Liver (tissue), 3 donors: ENCODE measurements around the gene LCA5L.

Experiments
- FOXA1 ChIP-seq: IDR thresholded peaks from 2 replicates; pipeline ENCODE4 v1.6.1; 2016; ENCODE audit warnings: antibody characterized with exemption
- GABPA ChIP-seq, 2 donors: IDR thresholded peaks in 1 of 2; conservative IDR thresholded peaks in 1 of 2; 2 replicates each; pipeline ENCODE4 v1.6.1; 2016; ENCODE audit warnings: antibody characterized with exemption in 2 of 2, mild to moderate bottlenecking in 1 of 2, moderate library complexity in 1 of 2
- JUND ChIP-seq, 2 donors: IDR thresholded peaks; 2 replicates each; pipeline ENCODE4 v1.6.1; 2016; ENCODE audit warnings: antibody characterized with exemption in 2 of 2
- RAD21 ChIP-seq, 2 donors: IDR thresholded peaks; 2 replicates each; pipeline ENCODE4 v1.6.1; 2016; ENCODE audit warnings: antibody characterized with exemption in 2 of 2, mild to moderate bottlenecking in 2 of 2
- SP1 ChIP-seq: IDR thresholded peaks from 2 replicates; pipeline ENCODE4 v1.6.1; 2018; ENCODE audit warnings: antibody characterized with exemption, mild to moderate bottlenecking
- TAF1 ChIP-seq: conservative IDR thresholded peaks from 2 replicates; pipeline ENCODE4 v1.6.1; 2016; ENCODE audit warnings: antibody characterized with exemption, mild to moderate bottlenecking
- YY1 ChIP-seq: IDR thresholded peaks from 2 replicates; pipeline ENCODE4 v1.6.1; 2016; ENCODE audit warnings: antibody characterized with exemption, mild to moderate bottlenecking
- TF ChIP-seq, protein P1 (sequence below): fragments of 150-350 bp; IDR thresholded peaks from 2 replicates; pipeline ENCODE4 v1.5.1; 2017; ENCODE audit warnings: improper control_type of control experiment, low read depth, low read length; ENCODE audit not compliant: missing input control
- TF ChIP-seq, protein P2 (sequence below): IDR thresholded peaks from 2 replicates; pipeline ENCODE4 v1.6.1; 2016; ENCODE audit warnings: antibody characterized with exemption
- TF ChIP-seq, protein P3 (sequence below): IDR thresholded peaks from 2 replicates; pipeline ENCODE4 v1.6.1; 2016; ENCODE audit warnings: antibody characterized with exemption, mild to moderate bottlenecking
- TF ChIP-seq, protein P4 (sequence below): IDR thresholded peaks from 2 replicates; pipeline ENCODE4 v1.6.1; 2016; ENCODE audit warnings: antibody characterized with exemption
- donor health status: healthy.
- donor health status: healthy.

- TF ChIP-seq, protein P1, sequence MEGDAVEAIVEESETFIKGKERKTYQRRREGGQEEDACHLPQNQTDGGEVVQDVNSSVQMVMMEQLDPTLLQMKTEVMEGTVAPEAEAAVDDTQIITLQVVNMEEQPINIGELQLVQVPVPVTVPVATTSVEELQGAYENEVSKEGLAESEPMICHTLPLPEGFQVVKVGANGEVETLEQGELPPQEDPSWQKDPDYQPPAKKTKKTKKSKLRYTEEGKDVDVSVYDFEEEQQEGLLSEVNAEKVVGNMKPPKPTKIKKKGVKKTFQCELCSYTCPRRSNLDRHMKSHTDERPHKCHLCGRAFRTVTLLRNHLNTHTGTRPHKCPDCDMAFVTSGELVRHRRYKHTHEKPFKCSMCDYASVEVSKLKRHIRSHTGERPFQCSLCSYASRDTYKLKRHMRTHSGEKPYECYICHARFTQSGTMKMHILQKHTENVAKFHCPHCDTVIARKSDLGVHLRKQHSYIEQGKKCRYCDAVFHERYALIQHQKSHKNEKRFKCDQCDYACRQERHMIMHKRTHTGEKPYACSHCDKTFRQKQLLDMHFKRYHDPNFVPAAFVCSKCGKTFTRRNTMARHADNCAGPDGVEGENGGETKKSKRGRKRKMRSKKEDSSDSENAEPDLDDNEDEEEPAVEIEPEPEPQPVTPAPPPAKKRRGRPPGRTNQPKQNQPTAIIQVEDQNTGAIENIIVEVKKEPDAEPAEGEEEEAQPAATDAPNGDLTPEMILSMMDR: no peak
- no peak for TF ChIP-seq TAF1
- TF ChIP-seq, protein P2, sequence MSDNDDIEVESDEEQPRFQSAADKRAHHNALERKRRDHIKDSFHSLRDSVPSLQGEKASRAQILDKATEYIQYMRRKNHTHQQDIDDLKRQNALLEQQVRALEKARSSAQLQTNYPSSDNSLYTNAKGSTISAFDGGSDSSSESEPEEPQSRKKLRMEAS: no peak
- no peak for TF ChIP-seq FOXA1
- TF ChIP-seq, protein P3, sequence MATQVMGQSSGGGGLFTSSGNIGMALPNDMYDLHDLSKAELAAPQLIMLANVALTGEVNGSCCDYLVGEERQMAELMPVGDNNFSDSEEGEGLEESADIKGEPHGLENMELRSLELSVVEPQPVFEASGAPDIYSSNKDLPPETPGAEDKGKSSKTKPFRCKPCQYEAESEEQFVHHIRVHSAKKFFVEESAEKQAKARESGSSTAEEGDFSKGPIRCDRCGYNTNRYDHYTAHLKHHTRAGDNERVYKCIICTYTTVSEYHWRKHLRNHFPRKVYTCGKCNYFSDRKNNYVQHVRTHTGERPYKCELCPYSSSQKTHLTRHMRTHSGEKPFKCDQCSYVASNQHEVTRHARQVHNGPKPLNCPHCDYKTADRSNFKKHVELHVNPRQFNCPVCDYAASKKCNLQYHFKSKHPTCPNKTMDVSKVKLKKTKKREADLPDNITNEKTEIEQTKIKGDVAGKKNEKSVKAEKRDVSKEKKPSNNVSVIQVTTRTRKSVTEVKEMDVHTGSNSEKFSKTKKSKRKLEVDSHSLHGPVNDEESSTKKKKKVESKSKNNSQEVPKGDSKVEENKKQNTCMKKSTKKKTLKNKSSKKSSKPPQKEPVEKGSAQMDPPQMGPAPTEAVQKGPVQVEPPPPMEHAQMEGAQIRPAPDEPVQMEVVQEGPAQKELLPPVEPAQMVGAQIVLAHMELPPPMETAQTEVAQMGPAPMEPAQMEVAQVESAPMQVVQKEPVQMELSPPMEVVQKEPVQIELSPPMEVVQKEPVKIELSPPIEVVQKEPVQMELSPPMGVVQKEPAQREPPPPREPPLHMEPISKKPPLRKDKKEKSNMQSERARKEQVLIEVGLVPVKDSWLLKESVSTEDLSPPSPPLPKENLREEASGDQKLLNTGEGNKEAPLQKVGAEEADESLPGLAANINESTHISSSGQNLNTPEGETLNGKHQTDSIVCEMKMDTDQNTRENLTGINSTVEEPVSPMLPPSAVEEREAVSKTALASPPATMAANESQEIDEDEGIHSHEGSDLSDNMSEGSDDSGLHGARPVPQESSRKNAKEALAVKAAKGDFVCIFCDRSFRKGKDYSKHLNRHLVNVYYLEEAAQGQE: no peak
- no peak for TF ChIP-seq SP1
- no peak for TF ChIP-seq GABPA (IDR thresholded peaks at IDR 0.05 in 1 of 2, conservative IDR thresholded peaks at IDR 0.05 in 1 of 2)
- no peak for TF ChIP-seq RAD21 (IDR thresholded peaks at IDR 0.05)
- TF ChIP-seq, protein P4, sequence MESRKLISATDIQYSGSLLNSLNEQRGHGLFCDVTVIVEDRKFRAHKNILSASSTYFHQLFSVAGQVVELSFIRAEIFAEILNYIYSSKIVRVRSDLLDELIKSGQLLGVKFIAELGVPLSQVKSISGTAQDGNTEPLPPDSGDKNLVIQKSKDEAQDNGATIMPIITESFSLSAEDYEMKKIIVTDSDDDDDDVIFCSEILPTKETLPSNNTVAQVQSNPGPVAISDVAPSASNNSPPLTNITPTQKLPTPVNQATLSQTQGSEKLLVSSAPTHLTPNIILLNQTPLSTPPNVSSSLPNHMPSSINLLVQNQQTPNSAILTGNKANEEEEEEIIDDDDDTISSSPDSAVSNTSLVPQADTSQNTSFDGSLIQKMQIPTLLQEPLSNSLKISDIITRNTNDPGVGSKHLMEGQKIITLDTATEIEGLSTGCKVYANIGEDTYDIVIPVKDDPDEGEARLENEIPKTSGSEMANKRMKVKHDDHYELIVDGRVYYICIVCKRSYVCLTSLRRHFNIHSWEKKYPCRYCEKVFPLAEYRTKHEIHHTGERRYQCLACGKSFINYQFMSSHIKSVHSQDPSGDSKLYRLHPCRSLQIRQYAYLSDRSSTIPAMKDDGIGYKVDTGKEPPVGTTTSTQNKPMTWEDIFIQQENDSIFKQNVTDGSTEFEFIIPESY: no peak
- TF ChIP-seq YY1: no peak
- no peak for TF ChIP-seq JUND (IDR thresholded peaks at IDR 0.05)
These were observed 45.4 kb downstream of the LCA5L start for GRCh38 chr21:39400173-39400572.
